ENCODE results near the gene NPAS4.
A peak's percentile ranks its signal among the peaks of the same experiment; 100 is the strongest.
"Not testable (repeated sequence)": the region's sequence is repeated elsewhere in the genome, so short reads cannot be mapped to it uniquely, and the experiment has no call there.

Gene NPAS4

GRCh38 chr11:66418168-66418985 is 2.5 kb upstream of the NPAS4 start:
- DNase-seq: peak; percentile 98

- DNase-seq: no peak
Measured at GRCh38 chr11:66418986-66419308, 1.9 kb upstream of the NPAS4 start.

GRCh38 chr11:66419825-66420224 is 1.0 kb upstream of the NPAS4 start:
- no peak for DNase-seq

- peak; percentile 91 for DNase-seq
Measured at GRCh38 chr11:66421492-66422205, 814 bp downstream of the NPAS4 start.

DNA sequence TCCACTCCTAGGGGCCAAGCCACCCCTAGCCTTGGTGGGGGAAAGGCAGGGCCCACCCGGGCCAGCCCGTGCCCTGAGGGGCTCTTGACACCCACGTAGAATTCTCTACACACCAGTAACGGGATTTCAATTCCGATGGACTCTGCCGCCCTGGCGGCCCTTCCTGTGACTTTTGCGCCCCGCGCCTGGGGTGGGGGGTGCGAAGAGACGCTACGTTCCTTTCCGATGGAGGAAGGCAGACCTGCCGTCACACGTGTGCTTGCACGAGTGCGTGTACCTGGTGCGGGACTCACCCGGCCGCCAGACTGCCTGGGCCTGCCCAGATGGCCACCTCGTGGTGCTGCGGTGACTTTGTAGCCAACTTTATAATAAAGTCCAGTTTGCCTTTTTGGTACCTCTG is 5.5 kb downstream of the NPAS4 start:
- DNase-seq: no peak

GRCh38 chr11:66428933-66429332 is 8.1 kb downstream of the NPAS4 start:
- DNase-seq: no peak

- DNase-seq: peak; percentile 72
Measured at GRCh38 chr11:66429983-66430602, 9.3 kb downstream of the NPAS4 start.

- DNase-seq: not testable (repeated sequence)
Measured at GRCh38 chr11:66431287-66431686, 10.5 kb downstream of the NPAS4 start.

- not testable (repeated sequence) for DNase-seq
Measured at GRCh38 chr11:66431871-66432329, 11.1 kb downstream of the NPAS4 start.

- no peak for DNase-seq
Measured at GRCh38 chr11:66432597-66432996, 11.8 kb downstream of the NPAS4 start.

DNA sequence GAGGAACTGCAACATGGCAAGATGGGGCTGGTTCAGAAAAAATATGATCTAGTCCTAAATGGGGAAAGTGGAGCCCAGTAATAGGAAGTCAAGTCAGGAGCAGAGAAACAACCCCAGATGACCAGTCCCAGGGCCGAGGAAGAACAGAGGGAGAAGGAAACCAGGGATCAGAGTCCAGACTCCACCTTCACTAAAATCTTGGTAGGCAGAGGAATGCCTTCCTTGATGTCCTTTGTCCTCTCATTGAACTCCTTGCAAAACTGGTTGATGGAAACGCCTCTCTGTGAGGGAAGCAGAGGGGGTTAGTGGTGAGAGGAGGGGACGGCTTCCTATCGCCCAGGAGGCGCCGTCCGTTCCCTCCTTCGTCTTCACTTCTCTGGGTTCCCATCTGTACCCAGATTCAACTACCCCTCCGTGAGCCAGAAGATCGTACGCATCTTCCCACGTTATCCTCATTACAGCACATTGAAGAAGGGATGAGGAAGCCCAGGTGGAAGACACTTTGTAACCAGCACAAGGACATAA is 17.2 kb downstream of the NPAS4 start:
- DNase-seq: no peak

DNA sequence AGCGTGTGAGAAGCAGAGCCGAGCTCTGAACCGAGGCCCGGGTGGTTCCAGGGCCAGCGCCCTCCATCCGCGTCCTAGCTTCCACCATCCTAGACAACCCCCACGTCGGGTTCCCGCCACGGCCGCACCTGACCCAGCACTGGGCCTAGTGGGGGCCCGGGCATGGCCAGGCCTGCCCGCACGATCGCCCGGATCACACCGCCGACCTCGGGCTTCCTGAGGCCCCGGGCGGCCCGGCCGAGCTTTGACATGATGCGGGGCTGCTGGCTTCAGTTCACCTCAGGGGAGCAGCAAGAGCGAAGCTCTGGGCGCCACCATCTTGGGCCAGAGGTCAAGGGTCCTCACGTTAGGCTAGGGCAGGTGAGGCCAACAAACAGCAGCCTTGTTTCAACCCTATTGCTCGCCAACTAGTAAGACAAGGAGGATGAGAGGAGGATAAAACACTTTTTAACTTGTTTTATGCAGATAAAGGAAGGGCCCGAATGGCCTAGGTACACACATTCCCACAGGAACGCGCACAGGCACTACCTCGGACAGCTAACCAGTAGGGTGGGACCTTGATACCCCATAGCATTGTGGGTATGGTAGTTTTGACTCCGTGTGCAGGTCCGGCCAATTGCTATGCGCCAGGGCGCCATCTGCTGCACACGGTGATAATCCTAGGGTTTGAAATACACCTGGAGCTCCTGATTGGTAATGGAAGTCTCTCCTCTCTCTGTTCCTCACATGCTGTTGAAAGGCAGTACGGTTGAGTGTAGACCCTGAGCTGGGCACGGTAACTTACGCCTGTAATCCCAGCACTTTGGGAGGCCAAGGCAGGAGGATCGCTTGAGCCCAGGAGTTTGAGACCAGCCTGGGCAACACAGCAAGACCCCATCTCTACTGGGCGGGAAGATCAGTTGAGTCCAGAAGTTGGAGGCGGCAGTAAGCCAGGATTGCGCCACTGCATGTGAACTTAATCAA is 17.9 kb downstream of the NPAS4 start, which contains the start of gene MRPL11:
Gene MRPL11, minus strand, starts transcription at position 345 of the 963 bp plus-strand sequence. Its CDS starts 94 bp downstream, at position 251.
- DNase-seq: peak; percentile 92

DNA sequence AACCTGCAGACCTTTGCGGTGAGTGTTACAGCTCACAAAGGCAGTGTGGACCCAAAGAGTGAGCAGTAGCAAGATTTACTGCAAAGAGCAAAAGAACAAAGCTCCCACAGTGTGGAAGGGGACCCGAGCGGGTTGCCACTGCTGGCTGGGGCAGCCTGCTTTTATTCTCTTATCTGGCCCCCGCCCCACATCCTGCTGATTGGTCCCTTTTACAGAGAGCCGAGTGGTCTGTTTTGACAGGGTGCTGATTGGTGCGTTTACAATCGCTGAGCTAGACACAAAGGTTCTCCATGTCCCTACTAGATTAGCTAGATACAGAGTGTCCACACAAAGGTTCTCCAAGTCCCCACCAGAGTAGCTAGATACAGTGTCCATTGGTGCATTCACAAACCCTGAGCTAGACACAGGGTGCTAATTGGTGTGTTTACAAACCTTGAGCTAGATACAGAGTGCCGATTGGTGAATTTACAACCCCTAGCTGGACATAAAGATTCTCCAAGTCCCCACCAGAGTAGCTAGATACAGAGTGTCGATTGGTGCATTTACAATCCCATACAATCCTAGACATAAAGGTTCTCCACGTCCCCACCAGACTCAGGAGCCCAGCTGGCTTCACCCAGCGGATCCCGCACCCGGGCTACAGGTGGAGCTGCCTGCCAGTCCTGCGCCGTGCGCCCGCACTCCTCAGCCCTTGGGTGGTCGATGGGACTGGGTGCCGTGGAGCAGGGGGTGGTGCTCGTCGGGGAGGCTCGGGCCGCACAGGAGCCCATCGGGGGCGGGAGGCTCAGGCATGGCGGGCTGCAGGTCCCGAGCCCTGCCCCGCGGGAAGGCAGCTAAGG is 19.5 kb downstream of the NPAS4 start:
- DNase-seq: not testable (repeated sequence)

DNA sequence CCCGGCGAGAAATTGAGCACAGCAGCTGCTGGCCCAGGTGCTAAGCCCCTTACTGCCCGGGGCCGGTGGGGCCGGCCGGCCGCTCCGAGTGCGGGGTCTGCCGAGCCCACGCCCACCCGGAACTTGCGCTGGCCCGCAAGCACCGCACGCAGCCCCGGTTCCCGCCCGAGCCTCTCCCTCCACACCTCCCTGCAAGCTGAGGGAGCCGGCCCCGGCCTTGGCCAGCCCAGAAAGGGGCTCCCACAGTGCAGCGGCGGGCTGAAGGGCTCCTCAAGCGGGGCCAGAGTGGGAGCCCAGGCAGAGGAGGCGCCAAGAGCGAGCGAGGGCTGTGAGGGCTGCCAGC is 20.1 kb downstream of the NPAS4 start:
- not testable (repeated sequence) for DNase-seq

GRCh38 chr11:66443602-66444001 is 22.8 kb downstream of the NPAS4 start:
- DNase-seq: peak; percentile 67

- no peak for DNase-seq
Measured at GRCh38 chr11:66447012-66447411, 26.2 kb downstream of the NPAS4 start.

DNA sequence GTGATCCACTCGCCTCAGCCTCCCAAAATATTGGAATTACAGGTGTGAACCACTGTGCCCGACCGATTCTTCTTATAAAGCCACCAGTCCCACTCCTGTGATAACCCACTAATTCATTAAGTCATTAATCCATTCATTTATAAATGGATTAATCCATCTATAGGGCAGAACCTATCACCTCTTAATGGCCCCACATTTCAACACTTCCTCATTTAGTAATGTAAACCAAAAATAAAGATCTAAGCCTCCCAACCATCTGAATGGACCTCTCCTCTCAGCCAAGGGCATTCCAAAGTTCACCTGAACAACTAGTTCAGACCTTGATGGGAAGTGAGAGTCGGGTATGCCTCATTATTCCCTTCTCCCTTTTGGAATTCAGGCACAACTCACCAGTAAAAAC is 27.7 kb downstream of the NPAS4 start:
- DNase-seq: no peak

GRCh38 chr11:66450560-66450959 is 29.7 kb downstream of the NPAS4 start:
- no peak for DNase-seq

DNA sequence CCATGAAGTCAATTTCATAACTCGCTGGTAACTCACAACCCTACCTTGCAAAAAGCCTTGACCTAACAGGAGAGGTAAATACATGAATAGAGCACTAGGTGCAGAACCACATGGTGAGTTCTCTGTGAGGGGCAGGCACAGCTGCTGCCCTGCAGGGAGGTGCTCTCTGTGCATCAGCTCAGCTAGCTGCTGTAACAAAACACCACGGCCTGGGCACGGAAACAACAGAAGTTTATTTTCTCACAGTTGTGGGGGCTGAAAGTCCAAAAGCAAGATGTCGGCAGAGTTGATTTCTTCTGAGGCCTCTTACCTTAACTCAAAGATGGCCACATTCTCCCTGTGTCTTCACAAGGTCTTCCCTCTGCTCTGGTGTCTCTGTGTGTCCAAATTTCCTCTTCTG is 30.8 kb downstream of the NPAS4 start:
- no peak for DNase-seq

GRCh38 chr11:66454247-66454646 is 33.4 kb downstream of the NPAS4 start:
- no peak for DNase-seq

- no peak for DNase-seq
Measured at GRCh38 chr11:66454828-66455227, 34.0 kb downstream of the NPAS4 start.

Measured in fibroblast of skin of scalp (primary cell).